Right lobe of liver (tissue), 6 donors: ENCODE data around the gene FTSJ3. TPM values are rescaled to one million over a fixed set of nuclear protein-coding genes. Genes with fewer than 3 reads are reported as not detected.

ENCODE experiments used
- ATAC-seq, 4 donors: fragments of 200-7000 bp; cut with Tn5 transposase; one replicate each; pipeline ENCODE4 v1.9.1; 2020; ENCODE audit warnings: mild to moderate bottlenecking in 4 of 4, moderate library complexity in 4 of 4
- DNase-seq, 3 donors: peaks; one replicate each; pipeline ENCODE4 v3.0.0-alpha.2; 2020
- H3K27ac ChIP-seq, 3 donors: fragments of 200-600 bp; one replicate each; pipeline ENCODE4 v1.8.0; 2022
- H3K27me3 ChIP-seq, 2 donors: fragments of 200-600 bp; one replicate each; pipeline ENCODE4 v1.8.0; 2022
- H3K36me3 ChIP-seq, 4 donors: fragments of 200-600 bp; sonication (generic) in 1 of 4; one replicate each; pipeline versions ENCODE4 v1.5.1 to v1.8.0; 2017 to 2022; ENCODE audit warnings: control low read depth in 1 of 4
- H3K4me1 ChIP-seq, 4 donors: fragments of 200-600 bp; sonication (generic) in 1 of 4; one replicate each; pipeline versions ENCODE4 v1.5.1 to v1.8.0; 2017 to 2022; ENCODE audit warnings: control low read depth in 1 of 4
- H3K4me3 ChIP-seq, 3 donors: fragments of 200-600 bp; one replicate each; pipeline ENCODE4 v1.8.0; 2022
- H3K9me3 ChIP-seq, 4 donors: fragments of 200-600 bp; sonication (generic) in 1 of 4; one replicate each; pipeline versions ENCODE4 v1.5.1 to v1.8.0; 2017 to 2022; ENCODE audit warnings: control low read depth in 1 of 4
- POLR2A ChIP-seq: fragments of 450-650 bp; IDR thresholded peaks from one replicate; pipeline ENCODE4 v1.6.1; 2017; ENCODE audit warnings: antibody characterized with exemption, mild to moderate bottlenecking
- WGBS: methylation state at CpG from one replicate; pipeline ENCODE4 v1.1.6; 2018; ENCODE audit warnings: low coverage, low lambda C conversion rate; ENCODE audit not compliant: insufficient coverage; ENCODE audit errors: missing lambda C conversion rate; 5-methylcytosine and 5-hydroxymethylcytosine counted together
- intact Hi-C, 2 donors: fragments of 100-400 bp; cut with DNase I; formaldehyde crosslinking; loops; one replicate each; pipeline versions ENCODE4 v1.11.2 to v1.14.1; 2022
- total RNA-seq, 6 experiments: library from RNA; depleted of rRNA in 2 of 6; stranded (reverse); fragments of >200 nt in 2 of 6; fragmentation: NEBNext Ultra II Directional in 3 of 6; extraction: Animal tissue kit (Norgen Biotek cat#: 25700) in 3 of 6; gene quantifications; one replicate each; pipeline versions ENCODE4 v1.1.0 to v1.2.4, GENCODE V29; 2016 to 2023
- TF ChIP-seq, protein P1 (sequence below), 4 donors: fragments of 200-600 bp in 3 of 4; fragments of 450-650 bp in 1 of 4; IDR thresholded peaks; one replicate each; pipeline versions ENCODE4 v1.5.1 to v1.8.0; 2016 to 2022; ENCODE audit warnings: antibody characterized with exemption in 4 of 4, mild to moderate bottlenecking in 2 of 4
- donor health status: DM: no; HTN: yes; CAD: no.
- donor health status: DM: no; HTN: no; CAD: no.
- donor health status: DM: no; HTN: no; CAD: no.
- donor health status: DM: no; HTN: yes; CAD: no.
- donor health status: DM: no; HTN: yes; CAD: no.

FTSJ3 gene
- total RNA-seq, 6 experiments from 2014 or later = 12.9 to 25.9 (median 19.0) TPM

GRCh38 chr17:63774969-63775265, 52.5 kb downstream of the FTSJ3 start:
- no peak for DNase-seq
- 0% methylated on average over 4 of the region's 4 CpGs for WGBS
- Histone ChIP-seq H3K27ac (peak overlapping the region; percentile 88 to 91 (median 89)), H3K4me3 (peak overlapping the region; percentile 74 to 92 (median 81)), H3K4me1 (peaks cover 0 to 31% (median 6%) of the 10 kb centered on the region in 4 donors), H3K9me3 (no peaks in the 10 kb centered on the region), H3K36me3 (peaks cover 0 to 11% (median 3%) of the 10 kb centered on the region in 4 donors), H3K27me3 (no peaks in the 10 kb centered on the region)
- no peak for ATAC-seq
- no peak for TF ChIP-seq POLR2A
- intact Hi-C loops = no loop called here

DNA sequence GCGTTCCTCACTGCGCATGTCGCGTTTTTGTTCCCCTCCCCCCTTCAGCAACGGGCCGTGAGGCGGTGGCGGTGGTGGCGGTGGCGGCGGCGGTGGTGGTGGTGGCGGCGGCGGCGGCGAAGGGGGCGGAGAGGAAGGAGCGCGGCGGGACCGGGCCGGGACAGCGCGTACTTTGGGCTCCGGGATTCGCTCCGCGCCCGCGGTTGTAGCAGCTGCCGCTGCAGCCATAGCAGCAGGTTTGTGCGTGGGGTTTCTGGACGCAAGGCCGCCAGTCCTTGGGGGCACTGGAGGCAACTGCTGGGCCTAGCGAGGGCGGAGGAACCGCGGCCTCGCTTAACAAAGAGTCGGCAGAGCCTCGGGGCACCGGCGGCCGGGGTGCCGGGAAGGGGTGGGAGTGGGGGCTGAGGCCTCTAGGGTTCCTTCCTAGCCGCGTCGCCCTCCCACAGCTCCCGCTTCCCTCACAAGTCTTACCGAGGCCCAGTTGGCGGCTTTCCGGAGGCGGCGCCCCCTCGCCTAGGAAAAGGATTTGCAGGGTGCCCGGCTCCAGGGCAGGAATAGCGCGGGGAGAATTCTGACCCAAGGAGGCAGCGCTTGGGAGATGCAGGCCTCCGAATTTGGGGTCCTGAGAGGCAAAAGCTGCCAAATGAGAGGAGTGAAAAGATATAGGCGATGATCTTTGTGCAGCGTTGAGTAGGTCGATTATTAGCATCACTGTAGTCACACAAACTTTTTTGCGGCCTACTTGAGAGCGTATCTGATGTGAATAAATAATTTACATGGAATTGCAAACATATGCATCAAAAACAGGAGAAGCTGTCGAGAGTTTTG, 53.1 kb downstream of the FTSJ3 start, which contains the start of gene DDX42:
DDX42 (plus strand) TSS at position 30 of the 828 bp plus-strand sequence. CDS start 12,880 bp downstream, outside the sequence.
- DNase-seq = peak; percentile 91 to 94 (median 92)
- no peaks in the 10 kb centered on the region for H3K9me3 ChIP-seq
- peak within 1 kb of the TSS; percentile 74 to 92 (median 81) for H3K4me3 ChIP-seq
- WGBS = 0% methylated on average over 11 of the region's 67 CpGs
- H3K4me1 ChIP-seq = peaks cover 0 to 31% (median 6%) of the 10 kb centered on the region in 4 donors
- TF ChIP-seq, protein P1, sequence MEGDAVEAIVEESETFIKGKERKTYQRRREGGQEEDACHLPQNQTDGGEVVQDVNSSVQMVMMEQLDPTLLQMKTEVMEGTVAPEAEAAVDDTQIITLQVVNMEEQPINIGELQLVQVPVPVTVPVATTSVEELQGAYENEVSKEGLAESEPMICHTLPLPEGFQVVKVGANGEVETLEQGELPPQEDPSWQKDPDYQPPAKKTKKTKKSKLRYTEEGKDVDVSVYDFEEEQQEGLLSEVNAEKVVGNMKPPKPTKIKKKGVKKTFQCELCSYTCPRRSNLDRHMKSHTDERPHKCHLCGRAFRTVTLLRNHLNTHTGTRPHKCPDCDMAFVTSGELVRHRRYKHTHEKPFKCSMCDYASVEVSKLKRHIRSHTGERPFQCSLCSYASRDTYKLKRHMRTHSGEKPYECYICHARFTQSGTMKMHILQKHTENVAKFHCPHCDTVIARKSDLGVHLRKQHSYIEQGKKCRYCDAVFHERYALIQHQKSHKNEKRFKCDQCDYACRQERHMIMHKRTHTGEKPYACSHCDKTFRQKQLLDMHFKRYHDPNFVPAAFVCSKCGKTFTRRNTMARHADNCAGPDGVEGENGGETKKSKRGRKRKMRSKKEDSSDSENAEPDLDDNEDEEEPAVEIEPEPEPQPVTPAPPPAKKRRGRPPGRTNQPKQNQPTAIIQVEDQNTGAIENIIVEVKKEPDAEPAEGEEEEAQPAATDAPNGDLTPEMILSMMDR (IDR thresholded peaks at IDR 0.05) = no peak
- TF ChIP-seq POLR2A = no peak
- H3K27ac ChIP-seq = peak within 1 kb of the TSS; percentile 88 to 91 (median 89)
- no peaks in the 10 kb centered on the region for H3K27me3 ChIP-seq
- intact Hi-C loops = no loop called here
- peak; percentile 1 to 7 (median 3) for ATAC-seq
- H3K36me3 ChIP-seq = peaks cover 0 to 11% (median under 1%) of the 10 kb centered on the region in 4 donors

DNA sequence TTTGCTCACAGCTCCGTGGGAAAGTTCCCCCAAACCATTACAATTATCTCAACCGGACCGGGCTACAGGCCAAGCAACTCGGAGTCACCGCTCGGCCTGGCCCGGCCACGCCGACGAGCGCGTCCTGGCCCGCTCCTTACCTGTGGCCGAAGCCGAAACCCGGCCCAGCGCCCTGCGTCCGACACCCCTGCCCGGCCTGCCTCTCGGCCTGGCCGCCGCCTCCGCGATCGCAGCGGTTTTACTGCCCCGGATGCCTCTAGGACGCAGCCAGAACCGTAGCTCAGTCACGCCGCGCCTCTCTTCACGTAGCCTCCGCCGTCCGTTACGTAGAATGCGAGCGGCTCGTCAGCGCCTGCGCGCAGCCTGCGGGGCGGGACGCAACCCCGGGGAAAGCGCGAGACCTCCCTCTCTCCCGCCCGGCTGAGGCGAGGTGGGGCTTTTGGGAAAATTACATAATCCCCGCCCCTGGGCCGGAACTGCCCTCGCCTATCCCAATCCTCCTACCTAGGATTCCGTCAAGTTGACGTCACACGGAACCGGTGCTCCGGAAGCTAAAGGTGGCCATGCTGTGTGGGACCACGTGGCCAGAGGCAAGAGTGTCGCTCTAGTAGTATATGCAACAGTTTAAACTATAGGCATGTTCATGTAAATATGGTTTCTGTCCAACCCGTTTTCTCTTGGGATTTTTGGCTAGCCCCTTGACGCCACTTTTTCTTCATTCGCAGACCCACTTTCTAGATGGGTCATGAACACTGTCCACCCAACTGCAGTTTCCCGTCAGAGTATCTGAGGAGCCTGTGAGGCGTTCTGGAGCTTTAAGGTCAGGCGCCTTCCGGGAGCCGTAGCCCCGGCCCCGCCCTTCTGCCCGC, 54.0 kb downstream of the FTSJ3 start, which contains the start of gene CCDC47:
CCDC47 (minus strand) TSS at position 326 of the 869 bp plus-strand sequence. CDS start 7,422 bp downstream, outside the sequence.
- Histone ChIP-seq H3K4me1 (peaks cover 0 to 31% (median 6%) of the 10 kb centered on the region in 4 donors), H3K36me3 (peaks cover 0 to 9% (median 0%) of the 10 kb centered on the region in 4 donors), H3K27me3 (no peaks in the 10 kb centered on the region), H3K9me3 (no peaks in the 10 kb centered on the region), H3K27ac (peak within 1 kb of the TSS; percentile 88 to 91 (median 89)), H3K4me3 (peak within 1 kb of the TSS; percentile 74 to 92 (median 81))
- peak; percentile 90 to 96 (median 91) for ATAC-seq
- DNase-seq = peak; percentile 98 to 99 (median 99)
- WGBS = 0% methylated on average over 34 of the region's 74 CpGs
- intact Hi-C loops = no loop called here
- TF ChIP-seq, protein P1 (IDR thresholded peaks at IDR 0.05) = no peak
- peak; percentile 97 for TF ChIP-seq POLR2A

DNA sequence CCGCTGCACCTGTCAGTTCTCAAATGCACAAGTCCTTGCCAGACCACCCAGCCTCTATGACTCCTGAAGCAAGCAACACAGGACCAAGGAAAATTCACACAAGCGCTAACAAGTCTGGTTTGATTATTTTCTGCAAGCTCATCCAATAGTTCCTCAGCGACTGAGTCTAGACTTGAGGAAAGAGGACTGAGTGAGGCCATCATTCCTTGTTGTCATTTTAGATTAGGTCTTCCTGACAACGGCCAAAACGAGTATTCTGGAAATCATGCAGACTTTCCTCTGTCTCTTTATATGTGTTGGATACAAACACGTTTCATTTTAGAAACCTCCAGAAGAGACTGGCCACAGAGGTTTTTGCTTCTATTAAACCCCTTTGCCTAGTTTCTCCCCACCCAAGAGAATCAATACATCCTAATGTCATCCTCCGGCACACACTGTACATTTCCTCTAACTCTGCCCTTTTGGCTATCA, 54.6 kb downstream of the FTSJ3 start:
- 2% methylated on average over 7 of the region's 7 CpGs for WGBS
- H3K27me3 ChIP-seq = no peaks in the 10 kb centered on the region
- TF ChIP-seq POLR2A = no peak
- TF ChIP-seq, protein P1 (IDR thresholded peaks at IDR 0.05) = no peak
- H3K4me3 ChIP-seq = peak overlapping the region; percentile 51 to 92 (median 81)
- H3K27ac ChIP-seq = peak overlapping the region; percentile 88 to 91 (median 89)
- peaks cover 0 to 2% (median 0%) of the 10 kb centered on the region in 4 donors for H3K36me3 ChIP-seq
- DNase-seq = no peak
- H3K4me1 ChIP-seq = peaks cover 0 to 31% (median 6%) of the 10 kb centered on the region in 4 donors
- H3K9me3 ChIP-seq = no peaks in the 10 kb centered on the region
- intact Hi-C loops = no loop called here
- ATAC-seq = no peak

Other genes starting within 250 kb of the FTSJ3 start
- gene TACO1, start 226.8 kb downstream of the FTSJ3 start, total RNA-seq = 10 to 100 TPM; 30.6 to 46.7 (median 35.5) TPM
- gene MAP3K3, start 205.2 kb downstream of the FTSJ3 start, total RNA-seq = 10 to 100 TPM; 10.6 to 15.8 (median 13.0) TPM
- gene LIMD2, start 127.5 kb downstream of the FTSJ3 start, total RNA-seq = 1 to 10 TPM; 2.8 to 9.4 (median 5.2) TPM
- gene STRADA, start 85.9 kb downstream of the FTSJ3 start, total RNA-seq = 10 to 100 TPM in 5 of 6 experiments, 1 to 10 TPM in 1; 8.4 to 15.1 (median 13.0) TPM
- 10 to 100 TPM; 45.7 to 69.9 (median 63.6) TPM for gene CCDC47, start 54.1 kb downstream of the FTSJ3 start, total RNA-seq
- 10 to 100 TPM; 28.5 to 45.2 (median 36.2) TPM for gene DDX42, start 53.5 kb downstream of the FTSJ3 start, total RNA-seq
- gene PSMC5, start 232 bp downstream of the FTSJ3 start, total RNA-seq = 10 to 100 TPM; 52.7 to 70.9 (median 66.5) TPM
- 10 to 100 TPM; 23.8 to 94.5 (median 59.5) TPM for gene SMARCD2, start 15.0 kb upstream of the FTSJ3 start, total RNA-seq
- gene CSH2, start 46.0 kb upstream of the FTSJ3 start, total RNA-seq = not detected
- not detected for gene GH2, start 54.3 kb upstream of the FTSJ3 start, total RNA-seq
- not detected for gene CSH1, start 68.9 kb upstream of the FTSJ3 start, total RNA-seq
- not detected for gene CSHL1, start 83.6 kb upstream of the FTSJ3 start, total RNA-seq
- not detected for gene GH1, start 91.2 kb upstream of the FTSJ3 start, total RNA-seq
- 1 to 10 TPM in 2 of 6 experiments, under 1 TPM in 4; 0.62 to 2.2 (median 0.92) TPM for gene CD79B, start 104.7 kb upstream of the FTSJ3 start, total RNA-seq
- 1 to 10 TPM in 1 of 6 experiments, under 1 TPM in 5; 0.10 to 1.4 (median 0.20) TPM for gene SCN4A, start 145.3 kb upstream of the FTSJ3 start, total RNA-seq
- under 1 TPM in 3 of 6 experiments, not detected in 3; 0.07 to 0.33 (median 0.12) TPM for gene PRR29, start 170.7 kb upstream of the FTSJ3 start, total RNA-seq
- gene ICAM2, start 193.0 kb upstream of the FTSJ3 start, total RNA-seq = 10 to 100 TPM in 3 of 6 experiments, 1 to 10 TPM in 3; 5.5 to 16.1 (median 8.6) TPM